UCSD-AML1 (cell line): ENCODE results near the gene LYPD8.

Experiments used
- DNase-seq: peaks from one replicate; lab custom pipeline; 2025; ENCODE audit not compliant: unreplicated experiment; lab: John Stamatoyannopoulos, UW

LYPD8 gene

DNA sequence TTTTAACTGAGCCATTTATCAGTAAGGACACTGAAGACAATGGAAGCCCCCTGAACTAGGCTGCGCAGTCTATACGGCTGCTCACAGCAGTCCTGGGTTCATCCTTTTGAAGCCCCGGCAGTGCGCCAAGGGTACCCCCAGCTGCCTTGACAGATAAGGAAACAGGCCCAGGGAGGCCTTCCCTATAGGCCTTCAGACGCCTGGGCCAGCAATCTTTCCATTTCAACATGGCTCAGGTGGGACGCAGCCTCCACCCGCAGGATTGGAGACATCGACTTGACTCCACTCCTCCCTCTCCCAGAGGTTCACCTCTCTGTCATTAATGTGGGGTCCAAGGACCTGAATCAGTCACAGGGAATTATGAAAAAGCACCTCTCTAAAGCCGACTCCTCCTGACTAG, 2.8 kb upstream of the LYPD8 start:
- DNase-seq = no peak

DNA sequence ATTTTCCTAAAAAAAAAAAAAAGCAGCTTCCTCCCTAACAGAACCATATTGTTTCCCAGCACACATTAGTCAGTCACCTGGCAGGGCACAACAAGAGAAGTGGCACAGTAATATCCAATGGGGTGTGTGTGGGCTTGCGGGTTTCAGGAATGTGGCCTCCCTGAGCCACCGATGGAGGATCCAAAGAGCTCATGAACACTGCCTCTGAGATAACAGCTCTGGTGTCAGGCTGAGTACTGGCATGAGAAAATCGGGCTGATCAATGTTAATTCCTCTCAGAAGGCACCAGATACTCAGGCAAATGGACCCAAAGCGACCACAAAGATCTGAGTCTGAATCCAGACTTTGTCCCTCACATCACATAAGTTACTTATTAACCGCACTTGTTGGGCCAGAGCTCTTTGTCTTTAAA, 2.2 kb upstream of the LYPD8 start:
- DNase-seq = no peak

DNA sequence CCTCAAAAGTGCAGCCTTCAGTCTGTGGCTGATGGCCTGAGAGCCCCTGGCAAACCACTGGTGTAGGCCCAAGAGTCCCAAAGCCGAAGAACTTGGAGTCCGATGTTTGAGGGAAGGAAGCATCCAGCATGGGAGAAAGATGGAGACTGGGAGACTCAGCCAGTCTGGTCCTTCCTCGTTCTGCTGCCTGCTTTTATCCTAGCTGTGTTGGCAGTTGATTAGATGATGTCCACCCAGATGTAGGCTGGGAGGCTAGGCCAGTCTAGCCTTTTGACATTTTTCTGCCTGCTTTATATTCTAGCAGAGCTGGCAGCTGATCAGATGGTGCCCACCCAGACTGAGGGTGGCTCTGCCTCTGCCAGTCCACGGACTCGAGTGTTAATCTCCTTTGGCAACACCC, 1.1 kb upstream of the LYPD8 start:
- DNase-seq = no peak

DNA sequence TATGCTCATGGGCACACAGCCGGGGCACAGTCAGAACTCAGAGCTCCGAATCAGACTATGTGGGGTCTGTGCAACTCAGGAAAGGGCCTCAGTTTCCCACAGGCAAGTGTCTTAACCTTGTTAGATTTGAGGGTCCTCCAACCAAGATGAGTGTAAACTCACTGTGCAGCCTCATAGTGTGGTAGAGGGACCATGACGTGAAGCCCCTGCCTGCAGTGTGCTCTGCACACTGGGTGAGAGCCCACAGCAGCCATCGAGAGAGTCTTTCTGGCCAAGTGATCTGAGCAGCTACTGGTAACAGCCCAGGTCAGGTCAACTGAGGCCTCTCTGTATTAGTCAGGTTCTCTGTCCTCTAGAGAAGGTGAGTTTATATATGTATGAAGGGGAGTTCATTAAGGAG, 592 bp upstream of the LYPD8 start:
- no peak for DNase-seq

DNA sequence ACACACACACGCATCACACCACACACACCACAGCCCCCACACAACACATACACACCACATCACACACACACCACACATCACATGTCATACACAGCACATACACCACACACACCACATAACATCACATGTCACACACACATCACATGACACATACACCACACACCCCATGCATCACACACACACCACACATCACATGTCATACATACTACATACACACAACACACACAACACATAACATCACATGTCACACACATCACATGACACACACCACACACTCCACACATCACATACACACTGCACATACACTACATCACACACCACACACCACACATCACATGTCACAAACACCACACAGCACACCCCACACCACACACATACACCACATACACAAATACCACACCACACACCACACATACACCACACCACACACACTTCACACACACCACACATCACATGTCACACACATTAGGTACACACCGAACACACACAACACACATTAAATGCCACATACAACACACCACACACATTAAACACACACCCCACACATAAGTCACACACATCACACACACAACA, 1.8 kb downstream of the LYPD8 start:
- DNase-seq = no peak

DNA sequence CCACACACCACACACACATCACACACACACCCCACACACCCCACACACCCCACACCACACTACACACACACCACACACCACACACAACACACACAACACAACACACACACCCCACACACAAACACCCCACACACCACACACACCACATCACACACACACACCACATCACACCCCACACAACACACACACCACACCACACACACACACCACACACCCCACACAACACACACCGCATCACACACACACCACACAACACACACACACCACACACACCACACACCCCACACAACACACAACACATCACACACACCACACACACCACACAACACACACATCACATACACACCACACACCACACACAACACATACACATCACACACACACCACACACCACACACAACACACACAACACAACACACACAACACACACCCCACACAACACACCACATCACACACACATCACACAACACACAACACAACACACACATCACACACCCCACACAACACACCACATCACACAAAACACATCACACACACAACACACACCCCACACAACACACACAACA, 2.4 kb downstream of the LYPD8 start:
- no peak for DNase-seq

DNA sequence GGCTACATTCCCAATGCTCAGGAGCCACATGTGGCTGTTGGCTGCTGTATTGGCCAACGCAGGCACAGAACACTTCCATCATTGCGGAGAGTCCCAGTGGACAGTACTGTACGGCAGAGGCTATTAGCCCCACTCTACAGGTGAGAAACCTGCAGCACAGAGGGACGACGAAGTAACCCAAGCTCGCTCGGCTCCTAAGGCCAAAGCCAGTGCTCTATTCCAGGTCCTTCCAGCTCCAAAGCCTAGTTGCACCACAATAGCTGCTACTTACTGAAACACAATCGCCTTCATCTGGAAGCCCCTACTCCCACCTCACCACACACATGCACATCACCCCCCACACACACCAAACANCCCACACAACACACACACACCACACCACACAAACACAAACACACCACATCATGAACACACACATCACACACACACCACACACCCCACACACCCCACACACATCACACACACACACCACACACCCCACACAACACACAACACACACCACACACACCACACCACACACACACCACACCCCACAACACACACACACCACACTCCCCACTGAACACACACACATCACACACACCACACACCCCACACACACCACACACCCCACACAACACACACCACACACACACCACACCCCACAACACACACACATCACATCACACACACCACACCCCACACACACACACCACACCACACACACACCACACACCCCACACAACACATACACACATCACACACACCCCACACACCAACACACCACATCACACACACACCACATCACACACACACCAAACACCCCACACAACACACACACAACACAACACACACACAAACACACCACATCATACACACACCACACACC, 3.2 kb downstream of the LYPD8 start:
- DNase-seq = no peak

DNA sequence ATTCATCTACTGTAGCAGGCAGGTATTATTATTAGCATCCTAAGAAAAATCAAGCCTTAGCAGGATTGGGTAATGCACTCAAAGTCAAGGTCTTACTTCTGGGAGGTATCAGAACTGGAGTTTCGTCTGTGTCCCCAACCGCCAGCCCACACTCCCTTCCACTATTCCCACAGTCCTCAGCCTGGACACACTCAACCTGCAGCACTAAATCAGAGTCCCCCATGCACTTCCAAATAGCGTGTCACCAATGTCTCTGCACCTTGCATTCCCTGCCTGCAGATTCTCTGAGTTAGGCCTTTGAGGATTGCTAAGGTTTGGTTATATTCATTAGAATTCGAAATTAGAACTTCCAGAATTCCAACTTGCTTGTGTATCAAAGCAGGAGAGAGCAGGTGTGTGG, 3.9 kb downstream of the LYPD8 start:
- DNase-seq = no peak

DNA sequence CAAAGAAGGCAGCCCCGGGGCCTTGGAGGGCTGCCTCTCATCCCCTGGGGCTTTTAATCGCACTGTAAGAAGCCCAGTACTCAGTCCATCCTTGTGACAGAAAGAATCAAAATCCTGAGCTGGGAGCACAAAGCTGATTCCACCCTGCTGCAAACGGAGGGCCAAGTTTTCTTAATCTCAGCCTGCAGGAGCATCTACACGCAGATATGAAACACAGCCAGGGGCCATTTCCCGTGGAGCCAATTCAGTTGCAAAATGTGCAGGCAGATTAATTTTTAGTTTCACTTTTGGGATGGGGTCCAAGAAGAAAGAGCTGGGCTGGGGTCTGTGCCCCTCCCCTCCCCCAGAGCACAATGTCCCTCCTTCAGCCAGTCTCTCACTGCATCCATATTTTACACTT, 4.4 kb downstream of the LYPD8 start:
- DNase-seq = no peak

DNA sequence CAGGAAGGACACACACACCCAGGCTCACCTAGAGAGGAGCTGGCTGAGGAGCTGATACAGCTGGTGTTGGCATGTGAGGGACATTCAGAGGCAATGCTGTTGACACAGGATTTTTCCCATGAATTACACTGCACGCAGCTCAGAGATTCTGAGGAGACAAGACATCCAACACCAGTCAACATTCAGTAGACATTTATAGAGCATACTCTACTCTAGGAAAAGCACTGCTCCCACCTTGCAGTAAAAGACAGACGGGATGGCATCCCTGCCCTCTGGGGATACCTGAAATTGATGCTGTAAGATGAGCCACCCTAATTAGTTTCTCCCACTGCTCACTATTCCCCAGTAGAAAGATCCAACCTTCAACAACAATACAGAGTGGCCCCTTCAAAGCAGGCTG, 5.1 kb downstream of the LYPD8 start:
- no peak for DNase-seq

DNA sequence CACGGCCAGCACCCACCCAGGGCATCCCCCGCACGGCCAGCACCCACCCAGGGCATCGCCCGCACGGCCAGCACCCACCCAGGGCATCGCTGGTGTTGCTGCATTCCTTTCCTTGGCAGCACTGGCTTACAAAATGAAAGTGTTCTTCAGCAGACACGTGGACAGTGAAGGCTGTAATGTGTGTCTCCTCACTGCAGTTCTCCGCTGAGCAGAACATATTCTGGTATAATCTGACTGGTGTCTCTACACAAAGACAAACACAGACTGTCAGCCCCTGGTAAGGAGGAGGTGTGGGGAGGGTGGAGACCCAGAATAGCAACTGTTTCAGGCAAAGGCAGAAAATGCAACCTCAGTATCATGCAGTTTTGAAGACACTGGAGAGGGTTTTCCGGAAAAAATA, 7.3 kb downstream of the LYPD8 start:
- DNase-seq = no peak

DNA sequence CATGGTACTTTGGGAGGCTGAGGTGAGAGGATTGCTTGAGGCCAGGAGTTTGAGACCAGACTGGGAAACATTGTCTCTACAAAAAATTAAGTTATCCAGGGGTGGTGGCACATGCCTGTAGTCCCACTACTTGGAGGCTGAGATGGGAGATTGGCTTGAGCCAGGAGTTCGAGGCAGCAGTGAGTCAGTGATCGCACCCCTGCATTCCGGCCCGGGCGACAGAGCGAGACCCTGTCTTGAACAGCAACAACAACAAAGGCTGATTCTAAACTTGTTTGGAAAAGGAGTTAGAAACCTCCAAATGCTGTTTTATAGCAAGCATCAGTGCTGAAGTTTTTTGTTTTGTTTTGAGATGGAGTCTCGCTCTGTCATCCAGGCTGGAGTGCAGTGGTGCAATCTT, 14.7 kb downstream of the LYPD8 start:
- no peak for DNase-seq

DNA sequence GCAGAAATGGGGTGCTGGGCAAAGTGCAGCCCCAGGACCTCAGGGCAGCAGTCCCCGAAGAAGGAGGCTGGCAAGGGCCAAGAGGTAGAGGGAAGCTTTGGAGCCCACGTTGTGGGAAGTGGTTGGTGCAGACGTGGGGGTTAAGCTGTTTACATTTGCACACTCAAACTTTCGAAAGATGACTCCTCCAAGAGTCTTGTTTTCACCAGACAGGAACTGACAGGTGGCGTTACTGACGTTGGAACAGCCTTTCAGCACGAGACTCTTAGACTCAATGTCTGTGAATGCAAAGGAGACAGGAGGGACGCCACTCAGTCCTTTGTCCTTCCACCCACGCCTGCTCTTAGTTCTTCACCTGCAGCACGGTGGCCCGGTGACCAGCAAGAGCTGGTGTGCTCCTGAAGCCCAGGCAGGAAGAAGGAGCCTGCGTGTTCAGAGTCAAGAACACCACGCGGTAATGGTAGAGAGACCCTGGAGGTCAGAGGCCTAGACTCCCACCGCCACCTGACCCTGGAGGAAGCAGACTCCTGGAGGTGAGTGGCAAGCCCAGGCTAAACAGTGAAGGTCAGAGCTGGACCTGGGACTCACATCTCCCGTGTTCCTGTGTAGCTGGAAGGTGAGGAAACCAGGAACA, 15.9 kb downstream of the LYPD8 start:
- DNase-seq = no peak

DNA sequence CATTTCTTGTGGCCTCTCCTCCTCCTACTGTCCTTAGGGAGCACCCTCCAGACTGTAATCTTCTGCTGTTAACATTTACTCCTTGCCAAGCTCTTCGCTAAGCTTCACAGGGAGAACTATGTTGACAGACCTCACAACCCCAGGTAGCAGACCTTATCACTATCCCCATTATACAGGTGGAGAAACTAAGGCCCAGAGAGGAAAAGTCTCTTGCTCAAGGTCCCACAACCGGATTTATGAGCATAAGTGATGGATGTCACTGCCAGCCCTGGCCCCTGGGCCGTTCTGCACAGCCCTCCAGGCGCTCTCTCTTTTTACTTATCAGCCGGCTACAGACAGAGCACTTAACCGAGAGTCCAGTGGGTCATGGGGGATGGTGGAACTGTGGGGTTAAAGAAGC, 18.1 kb downstream of the LYPD8 start:
- DNase-seq = no peak

DNA sequence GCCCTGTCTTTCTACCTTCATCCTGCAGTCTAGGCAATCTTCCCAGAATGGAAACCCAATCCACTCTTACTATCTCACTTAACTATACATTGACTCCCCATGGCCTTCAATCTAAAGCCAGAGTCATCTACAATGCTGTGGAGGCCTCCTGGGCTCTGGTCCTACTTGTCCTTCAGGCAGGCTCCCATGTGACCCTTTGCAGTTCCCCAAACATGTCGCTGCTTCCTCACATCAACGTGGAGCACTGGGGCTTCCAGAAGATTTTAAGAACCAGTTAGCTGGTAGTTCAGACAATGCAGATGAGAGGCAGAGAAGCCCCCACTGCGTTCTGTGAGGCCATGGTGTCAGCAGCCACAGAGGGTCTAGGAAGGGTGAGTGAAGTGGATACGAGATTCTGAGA, 18.6 kb downstream of the LYPD8 start:
- no peak for DNase-seq

DNA sequence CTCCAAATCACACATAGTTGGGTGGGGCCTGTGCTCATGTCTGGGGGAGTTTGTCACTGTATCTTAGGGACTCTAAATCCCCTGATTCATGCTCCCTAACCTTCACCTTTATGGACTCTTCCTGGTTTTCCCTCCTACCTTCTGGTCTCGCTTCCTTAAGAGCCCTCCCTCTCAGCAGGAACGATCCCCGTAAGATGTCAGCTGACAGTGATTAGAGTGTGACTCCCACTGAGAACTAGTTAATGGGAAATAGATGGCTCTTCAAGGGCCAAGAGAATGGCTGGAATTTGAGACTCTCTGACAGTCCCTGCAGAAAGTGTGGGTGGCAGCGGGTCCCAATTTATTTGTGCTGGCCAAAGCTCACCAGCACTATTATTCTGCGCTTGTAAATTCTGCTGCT, 22.0 kb downstream of the LYPD8 start:
- no peak for DNase-seq

DNA sequence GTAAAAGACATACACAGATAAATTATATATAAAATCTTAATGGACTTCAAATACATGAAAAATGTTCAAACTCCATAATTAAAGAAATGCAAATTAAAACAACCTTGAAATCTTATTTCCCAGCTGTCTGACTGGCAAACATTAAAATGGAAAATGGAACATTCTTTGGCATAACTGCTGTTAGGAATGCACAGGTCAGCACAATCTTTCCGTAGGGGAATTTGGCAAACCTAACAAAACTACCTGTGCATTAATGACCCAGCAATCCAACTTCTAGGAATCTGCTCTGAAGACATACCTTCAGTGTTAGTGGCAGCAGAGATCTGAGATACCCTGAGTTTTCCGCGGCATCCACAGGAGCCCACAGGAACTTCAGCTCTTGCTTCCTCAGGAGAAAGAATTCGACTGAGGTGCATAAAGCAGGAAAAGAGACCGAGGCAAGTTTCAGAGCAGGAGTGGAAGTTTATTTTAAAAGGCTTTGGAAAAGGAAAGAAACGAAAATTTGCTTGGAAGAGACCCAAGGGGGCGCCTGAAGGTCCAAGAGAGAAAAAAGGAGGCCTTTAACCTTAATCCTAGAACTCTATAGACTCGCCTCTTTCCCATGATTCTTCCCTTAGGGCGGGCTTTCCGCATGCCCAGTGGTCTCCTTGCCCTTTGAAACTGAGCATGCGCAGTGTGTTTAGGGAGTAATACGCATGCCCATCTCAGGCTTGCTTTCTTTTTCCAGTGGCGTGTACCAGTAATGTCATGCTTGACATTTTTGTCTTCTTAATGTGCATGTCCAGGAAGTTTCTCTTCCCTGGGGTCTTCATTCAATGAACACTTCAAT, 24.8 kb downstream of the LYPD8 start:
- no peak for DNase-seq

DNA sequence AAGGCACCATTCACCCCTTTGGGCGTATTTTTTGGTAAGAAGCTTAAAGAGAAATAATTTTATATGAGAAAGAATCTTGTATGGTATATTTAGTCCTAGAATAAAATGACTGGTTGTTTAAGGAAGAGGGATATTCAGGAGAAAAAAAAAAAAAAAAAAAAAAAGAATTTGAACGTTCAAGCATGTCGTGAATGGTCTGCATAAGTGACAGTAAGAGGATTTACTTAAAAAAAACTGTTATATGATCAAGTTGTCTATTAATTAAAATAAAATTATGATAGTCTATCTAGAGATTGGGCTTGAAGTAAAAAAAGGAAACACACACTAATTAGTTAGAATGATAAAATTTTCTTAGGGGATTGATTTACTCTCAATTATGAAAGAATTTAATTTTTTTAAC, 41.3 kb downstream of the LYPD8 start:
- DNase-seq = no peak

DNA sequence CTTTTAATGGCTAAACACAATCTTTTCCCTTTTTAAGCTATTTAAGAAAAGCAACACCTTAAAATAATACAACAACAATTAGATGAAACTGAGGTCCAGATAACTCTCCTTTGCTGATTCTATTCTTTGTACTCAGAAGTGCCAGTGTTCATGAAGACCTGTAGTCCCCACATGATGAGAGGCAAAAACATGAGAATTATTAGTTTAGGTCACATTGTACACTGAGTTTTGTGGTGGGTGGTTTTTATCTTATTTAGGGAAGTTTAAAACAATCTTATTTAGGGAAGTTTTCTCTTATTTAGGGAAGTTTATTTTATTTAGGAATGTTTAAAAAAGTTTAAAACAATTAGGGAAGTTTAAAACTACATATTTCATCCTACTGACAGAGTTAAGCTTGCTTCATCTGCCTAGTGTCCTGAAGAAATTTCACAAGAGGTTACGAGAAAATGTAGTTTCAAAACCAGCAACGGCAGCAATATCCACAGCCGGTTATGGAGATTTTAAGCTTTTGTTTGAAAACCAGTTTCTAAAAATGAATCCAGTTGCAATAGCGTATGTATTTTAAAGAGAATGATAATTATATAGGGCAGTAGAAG, 45.2 kb downstream of the LYPD8 start:
- no peak for DNase-seq

DNA sequence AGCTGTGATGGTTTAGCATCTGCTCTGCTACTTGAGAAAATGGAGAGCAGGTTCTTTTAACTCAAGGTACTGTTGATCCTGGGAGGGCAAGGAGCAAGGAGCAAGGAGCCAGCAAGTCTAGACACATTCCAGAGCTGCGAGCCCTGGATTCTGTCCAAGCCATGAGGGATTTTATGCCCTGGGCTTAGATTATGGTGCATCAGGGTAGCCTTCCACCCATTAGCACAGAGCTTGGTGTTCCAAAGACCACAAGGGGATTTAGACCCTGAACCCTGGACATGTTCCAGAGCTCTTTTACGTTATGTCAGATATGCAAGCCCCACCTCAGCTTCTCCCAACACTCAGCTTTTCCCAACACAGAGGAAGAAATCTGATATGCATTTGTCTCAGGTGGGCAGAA, 51.0 kb downstream of the LYPD8 start:
- DNase-seq = no peak

DNA sequence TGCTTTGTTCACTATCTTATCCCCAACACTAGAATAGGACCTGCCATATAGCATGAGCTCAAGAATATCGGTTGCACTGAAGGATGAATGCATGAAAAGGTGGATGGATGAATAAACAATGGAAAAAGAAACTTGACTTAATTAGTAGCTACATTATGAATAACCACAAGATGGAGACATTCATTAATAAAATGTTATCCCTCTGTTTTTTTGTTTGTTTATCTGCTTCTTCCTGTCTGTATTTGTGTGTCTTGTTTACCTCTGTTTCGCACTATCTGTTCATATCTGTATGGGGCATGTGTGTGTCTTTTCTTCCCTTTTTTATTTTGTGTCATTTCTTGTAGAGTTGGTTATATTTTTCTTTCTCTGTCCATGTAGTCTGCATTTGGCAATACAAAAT, 51.9 kb downstream of the LYPD8 start:
- no peak for DNase-seq
